SW 1271 (cell line): ENCODE results near the gene KBTBD12.

Source experiments
- DNase-seq, 2 experiments: peaks; one replicate each; lab custom pipeline; 2025; lab: John Stamatoyannopoulos, UW

KBTBD12 gene

DNA sequence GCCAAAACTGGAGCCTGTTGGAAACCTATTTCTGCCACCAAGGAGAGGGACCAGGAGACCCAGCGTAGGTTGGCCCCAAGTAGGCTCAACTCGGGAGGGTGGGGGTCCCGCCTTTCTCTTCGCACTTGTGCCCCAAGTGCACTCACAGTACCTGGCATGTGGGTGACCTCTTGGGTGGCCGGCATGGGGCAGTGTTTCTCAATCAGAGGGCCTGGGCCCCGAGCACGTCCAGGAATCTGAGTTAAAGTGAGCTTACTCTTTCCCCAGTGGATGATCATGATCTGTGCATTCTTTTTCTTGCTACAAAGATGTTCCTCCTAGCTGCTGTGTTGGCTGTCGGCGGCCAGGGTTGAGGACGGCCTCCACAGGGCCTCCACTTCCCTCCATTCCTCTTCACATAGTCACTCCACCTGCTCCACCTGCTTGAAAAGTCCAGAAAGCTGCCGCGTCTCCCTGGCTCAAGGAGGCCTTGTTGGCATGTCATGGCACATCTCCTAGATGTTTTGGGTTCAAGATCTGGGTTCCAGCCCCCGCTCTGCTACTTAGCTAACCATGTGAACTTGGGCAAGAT, 70.7 kb downstream of the KBTBD12 start:
- no peak for DNase-seq

DNA sequence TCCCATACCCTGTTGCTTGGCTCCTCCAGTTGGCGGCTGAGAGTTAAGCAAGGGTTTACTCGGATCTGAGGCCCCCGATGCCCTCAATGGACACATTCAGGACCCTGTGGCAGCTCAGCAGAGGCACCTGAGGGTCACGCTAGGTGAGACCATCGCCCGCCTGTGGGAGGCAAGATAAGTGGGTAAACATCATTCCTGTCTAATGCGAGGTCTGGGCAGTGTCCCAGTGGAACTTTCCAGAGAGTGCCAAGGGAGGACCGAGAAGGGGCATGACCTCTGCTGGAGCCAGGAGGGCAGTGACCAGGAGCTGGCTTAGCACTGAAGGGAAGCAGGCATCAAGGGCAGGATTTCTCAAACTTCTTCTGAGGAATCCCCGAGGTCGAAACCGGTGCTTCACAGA, 71.8 kb downstream of the KBTBD12 start:
- no peak for DNase-seq

DNA sequence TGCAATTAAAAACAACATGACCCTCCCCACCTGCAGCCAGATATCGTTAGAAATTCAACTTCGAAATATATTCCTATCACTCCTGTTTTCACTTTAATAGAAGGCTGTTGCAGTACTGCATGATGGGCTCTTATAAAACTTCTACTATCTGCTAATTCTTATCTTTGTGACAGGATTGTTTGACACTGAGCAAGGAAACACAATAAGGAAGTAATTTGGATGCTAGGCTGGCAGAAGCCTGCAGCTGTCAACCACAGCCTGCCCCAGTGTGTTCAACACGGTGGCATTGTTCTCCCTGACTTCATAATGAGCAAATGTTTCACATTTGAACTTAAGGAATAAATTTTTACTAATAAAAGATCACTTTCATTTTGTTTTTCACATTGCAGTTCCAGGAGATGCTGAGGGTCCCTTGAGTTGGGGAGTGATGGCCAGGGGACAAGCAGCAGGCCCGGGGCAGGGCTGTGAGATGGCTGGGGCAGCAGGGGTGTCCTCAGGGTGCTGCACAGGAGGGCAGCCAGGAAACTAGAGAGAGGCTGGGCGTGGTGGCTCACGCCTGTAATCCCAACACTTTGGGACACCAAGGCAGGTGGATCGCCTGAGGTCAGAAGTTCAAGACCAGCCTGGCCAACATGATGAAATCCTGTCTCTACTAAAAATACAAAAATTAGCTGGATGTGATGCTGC, 72.4 kb downstream of the KBTBD12 start:
- DNase-seq, result no peak

DNA sequence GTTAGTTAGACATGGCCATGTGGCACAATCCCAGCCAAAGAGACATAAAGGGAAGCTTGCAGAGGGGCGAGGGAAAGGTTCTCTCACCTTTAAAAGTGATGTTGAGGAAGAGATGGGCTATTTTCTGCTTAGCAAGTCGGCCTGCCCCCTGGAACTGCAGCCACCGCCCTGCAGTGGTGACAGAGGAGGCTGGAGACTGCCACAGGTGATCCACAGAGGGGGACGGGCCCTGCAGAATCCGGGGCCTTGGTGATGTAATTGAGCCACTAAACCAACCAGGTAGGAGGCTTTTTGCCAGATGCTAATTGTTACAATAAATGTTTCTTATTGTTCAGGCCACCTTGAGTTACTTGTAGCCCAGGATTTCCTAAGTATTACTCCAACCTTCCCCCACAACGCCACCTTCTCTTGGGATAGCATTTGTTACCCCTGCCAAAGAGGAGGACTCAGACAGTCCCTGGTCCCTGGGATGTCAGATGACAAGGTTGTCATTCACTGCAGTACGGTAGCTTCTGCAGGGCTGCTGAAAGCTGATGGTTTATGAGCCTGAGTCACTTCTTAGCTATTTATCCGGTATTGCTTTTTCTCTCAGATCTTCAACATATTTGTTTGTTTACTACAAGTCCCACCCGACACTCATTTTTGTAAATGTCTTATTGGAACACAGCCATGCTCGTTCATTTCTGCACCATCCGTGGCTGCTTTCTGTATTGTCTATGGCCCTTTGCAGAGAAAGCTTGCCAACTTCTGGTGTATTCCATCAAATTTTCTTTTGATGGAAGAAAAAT, 73.9 kb downstream of the KBTBD12 start:
- no peak for DNase-seq

DNA sequence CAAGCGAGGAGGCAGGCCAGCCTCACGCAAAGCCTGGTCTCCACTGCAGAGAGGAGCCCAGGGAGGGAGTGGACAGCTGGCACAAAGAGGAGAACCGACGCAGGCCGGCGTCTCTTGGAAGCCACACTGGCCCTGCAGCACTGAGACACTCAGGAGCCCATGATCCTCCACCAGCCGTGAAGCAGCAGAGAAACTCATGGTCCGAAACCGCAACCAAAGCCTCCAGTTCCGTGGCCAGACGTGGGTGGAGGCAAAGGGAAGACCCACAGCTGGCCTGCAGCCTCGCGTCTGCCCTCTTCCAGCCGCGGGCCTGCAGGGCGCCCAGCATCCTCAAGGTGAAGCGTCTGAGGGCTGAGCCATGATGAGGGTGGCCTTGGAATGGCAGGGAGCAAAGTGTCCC, 75.0 kb downstream of the KBTBD12 start:
- no peak for DNase-seq

DNA sequence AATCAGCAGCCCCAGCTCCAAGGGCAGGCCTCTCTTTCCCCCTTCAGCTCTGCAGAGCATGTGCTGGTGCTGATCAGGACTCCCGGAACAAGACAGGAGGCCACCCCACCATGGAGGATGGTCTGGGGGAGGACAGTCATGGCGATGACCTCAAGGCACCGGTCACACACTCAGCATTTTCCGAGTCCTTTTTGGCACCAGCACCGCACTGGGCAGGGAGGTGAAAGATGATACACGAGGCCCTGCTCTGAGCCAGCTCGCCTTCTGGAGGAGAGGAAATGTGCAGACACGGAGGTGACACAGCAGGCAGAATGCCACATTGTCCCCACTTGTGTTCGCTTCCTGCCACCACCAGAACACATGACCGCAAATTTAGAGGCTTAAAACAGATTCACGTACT, 75.4 kb downstream of the KBTBD12 start:
- DNase-seq, result no peak

DNA sequence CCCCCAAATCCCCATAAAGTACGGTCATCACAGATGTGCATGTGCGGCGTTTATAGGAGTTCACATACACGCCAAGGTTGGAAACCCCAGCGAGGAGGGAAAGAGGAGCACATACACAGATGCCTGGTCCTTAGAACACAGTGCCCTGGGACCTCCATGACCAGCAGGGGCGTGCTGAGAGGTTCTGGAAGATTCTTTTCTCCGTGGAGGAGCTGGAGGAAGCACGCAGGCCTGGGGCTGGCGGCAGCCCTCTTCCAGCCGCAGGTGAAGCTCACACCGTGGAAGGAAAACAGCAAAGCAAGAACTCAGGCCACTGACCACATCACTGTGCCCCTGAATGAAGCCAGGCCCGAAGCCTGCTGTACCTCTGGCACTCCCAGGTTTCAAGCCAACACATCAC, 76.2 kb downstream of the KBTBD12 start:
- no peak for DNase-seq

DNA sequence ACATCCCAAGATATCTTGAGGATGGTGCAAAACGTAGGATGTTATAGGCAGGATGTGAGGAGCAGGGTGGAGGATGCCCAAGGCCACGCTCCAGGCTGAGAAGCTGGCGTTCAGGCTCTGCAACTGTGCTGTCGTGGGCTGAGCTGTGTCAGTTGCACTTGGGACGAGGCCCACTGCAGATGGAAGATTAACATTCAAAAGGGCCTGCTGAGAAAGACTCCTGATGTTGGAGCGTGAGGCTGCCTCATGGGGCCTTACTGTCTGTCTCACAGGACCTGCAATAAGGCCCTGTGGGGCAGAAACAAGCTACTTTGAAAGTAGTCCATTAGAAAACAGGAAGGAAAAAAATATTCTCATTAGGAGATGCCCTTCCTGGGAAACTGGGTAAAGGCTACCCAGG, 76.6 kb downstream of the KBTBD12 start:
- DNase-seq, result no peak

DNA sequence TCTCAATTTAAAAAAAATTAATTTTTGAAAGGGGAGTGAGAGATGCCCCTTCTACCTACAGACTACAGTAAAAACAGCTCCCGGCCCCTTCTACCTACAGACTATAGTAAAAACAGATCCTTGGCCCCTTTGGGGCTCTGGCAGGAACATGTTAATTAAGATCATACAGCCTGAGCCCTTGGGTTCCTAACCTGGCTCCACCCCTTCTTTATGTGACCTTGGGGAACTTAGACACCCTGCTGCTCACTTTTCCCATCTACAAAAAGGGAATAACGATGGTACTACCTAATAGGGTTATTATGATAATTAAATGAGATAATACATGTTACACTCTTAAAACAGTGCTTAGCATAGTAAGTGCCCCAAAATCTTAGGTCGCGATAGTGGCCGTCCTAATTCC, 77.1 kb downstream of the KBTBD12 start:
- no peak for DNase-seq

DNA sequence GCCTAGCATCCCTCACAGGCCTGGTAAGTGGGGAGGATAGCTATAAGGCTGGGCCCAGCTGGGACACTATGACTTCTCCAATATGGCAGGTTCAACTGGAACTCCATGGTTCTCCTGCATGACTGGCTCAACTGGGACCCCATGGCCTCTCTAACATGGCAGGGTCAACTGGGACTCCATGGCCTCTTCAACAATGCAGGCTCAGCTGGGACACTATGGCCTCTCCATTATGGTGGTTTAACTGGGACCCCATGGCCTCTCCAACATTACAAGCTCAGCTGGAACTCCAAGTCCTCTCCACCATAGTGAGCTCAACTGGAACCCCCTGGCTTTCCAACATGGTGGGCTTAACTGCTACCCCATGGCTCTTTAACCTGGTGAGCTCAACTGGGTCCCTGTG, 79.0 kb downstream of the KBTBD12 start:
- DNase-seq, result no peak

DNA sequence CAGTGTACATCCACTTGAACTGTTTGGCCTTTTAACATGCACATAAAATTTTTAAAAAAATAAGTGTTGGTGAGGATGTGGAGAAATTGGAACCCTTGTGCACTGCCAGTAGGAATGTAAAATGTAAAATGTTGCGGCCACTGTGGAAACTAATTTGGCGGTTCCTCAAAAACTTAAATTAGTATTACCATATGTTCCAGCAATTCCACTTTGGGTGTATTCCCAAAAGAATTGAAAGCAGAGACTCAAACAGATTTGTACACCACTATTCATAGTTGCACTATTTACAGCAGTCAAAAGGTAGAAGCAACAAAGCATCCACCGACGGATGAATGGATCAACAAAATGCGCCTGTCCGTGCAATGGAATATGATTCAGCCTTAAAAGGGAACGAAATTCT, 82.0 kb downstream of the KBTBD12 start:
- no peak for DNase-seq

DNA sequence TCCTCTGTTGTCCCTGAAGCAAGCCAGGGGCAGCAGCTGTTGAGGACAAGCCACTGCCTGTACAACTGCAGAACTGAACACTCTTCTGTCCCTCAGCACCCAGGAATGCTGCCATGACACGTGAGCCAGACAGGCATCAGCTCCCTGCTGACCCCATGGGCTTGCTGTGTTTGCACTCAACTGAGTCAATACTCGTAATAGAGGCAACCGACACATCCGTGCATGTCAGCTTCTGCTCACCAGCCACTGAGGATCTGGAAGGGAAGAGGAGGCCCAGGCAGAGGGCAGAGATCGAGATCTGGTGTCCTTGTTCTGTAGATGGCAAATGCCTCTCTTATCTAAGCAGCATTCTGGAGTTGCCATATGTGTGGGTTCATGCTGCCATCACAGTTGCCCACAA, 82.9 kb downstream of the KBTBD12 start:
- DNase-seq, result no peak

DNA sequence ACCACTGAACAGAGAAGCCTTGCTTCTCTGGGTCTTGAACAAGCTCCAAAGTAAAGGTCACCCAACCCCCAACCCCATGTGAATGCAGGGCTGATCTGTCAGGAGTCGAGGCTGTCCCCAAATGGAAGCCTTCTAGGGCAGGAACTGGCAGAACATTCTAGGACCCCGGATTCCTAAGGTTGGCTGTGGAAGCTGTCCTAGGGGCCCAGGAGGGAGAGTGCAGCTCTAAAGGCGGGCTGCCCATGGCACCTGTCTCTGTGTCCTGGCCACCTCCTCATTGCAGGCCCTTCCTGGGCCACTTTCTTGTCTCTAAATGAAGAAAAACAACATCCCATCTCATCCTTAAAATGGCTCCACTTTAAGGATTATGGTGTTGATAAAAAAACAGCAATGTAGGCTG, 83.6 kb downstream of the KBTBD12 start:
- no peak for DNase-seq

DNA sequence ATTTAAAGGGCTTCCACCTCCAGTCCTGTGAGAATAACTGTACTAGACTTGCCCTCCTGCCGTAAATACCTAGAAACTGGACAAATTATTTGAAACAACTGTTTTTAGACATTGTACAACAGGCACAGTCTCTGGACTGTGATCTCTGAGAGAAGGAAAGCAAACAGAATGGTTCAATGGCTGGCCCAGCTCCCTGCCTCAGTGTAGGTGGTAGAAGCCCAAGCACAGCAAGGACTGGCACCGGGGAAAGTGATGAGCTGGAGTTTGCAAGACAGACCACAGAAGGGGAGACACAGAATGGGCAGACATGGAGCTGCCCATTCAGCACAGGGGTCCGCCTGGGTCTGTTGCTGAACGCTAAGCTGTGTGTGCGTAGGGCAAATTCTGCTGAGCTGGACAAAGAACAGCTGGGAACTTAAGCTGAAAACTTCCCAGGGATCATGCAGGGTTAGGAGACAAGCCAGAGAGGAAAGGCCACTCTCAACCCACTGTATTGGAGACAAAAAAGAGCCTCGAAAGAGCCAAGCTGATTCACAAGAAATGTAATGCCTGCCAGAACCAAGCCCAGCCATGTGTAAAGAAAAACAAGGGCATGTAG, 84.6 kb downstream of the KBTBD12 start:
- DNase-seq, result no peak

DNA sequence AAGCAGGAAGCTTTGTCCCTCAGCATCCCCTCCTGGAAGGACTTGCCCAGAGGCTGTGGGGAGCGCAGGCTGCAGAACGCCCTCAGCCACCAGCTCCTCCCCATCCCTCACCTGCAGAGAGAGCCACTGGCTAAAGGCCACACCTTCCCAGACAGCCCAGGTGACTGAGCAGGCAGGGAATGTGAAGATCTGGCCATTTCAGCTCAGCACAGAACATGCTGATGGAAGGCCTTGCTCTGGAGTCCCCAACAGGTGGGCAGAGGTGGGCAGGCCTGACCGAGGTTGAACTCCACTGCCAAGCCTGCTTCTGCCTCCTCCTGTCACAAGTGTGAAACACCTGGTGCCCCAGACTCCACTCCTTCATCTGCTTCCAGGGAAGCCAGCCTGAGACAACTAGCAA, 86.5 kb downstream of the KBTBD12 start:
- DNase-seq, result no peak

DNA sequence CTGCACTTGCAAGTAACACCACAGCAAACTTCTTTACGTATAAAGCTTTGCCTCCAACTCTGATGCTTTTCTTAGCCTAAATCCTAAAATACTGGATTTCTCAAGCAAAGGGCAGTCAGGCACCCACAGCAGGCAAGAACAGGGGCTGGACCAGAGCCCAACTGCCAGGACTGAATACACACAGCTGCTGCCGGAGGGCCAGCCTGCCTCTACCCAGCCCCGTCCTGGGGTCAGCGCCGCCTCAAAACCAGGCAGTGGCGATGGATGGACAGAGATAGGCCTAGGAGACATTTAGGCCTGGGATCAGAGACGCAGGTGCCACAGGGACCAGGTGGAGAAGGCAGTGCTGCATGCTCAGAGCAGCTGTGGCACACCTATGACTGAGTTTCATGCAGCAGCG, 89.6 kb downstream of the KBTBD12 start:
- DNase-seq, result no peak

DNA sequence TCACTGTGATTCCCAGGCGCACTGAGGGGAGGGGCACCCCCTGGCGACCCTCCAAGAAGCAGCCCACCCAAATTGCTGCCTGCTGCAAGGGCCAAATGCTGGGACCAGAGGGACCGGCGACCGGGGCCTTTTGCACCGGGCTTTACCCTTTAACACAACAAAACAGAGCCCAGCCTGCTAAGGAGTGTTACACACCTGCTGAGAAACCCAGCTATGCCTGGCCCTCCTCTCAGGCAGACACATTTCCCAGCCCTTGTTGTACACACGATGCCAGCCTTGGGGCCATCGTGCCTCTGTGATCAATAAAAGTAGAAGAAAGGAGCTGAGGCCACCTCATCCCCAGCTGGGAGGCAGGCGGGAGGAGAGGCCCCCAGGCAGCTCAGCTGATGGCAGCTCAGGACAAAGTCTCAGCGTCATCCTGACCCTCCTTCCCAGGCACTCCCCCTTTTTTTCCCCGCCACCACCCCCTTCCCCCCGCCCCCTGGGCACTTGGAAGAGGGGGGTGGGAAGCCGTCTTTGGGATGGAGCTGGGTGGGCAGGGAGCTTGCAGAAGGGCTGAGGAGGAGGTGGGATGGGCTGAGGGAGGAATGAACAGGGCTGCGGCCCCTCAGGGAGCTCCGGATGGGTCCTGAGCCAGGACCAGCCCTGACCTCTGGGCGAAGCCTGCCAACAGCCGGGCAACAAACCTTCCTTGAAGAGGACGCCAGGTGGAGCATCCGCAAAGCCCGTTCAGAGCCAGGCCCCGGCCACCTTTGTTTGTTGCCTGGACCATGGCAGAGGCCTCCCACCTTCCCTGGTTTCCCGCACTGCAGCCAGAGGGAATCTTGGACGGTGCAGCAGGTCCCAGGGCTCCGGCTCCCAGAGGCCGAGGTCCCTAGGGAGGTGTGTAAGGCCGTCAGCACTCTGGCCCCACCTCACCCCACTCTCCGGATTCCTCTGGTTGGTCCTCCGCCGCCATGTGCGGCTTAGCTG, 91.3 kb downstream of the KBTBD12 start:
- DNase-seq, result no peak

DNA sequence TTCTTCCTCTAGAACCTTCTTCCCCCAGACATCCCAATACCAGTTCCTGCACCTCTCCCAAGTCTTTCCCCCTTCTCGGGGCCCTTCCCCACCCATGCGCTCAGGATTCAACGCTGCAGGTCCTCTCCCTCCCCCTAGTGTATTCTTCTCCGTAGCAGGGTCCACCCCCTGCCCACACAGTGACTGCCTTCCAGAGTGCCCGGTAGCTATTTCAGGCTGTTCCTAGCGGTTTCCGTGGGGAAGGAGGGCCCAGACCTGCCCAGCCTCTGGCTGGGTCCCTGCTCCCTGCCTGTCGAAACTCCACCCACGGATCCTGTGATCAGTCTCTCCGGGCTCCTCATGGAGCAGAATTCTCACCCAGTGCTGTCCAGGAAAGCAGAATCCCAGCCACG, 92.0 kb downstream of the KBTBD12 start:
- DNase-seq, result no peak

DNA sequence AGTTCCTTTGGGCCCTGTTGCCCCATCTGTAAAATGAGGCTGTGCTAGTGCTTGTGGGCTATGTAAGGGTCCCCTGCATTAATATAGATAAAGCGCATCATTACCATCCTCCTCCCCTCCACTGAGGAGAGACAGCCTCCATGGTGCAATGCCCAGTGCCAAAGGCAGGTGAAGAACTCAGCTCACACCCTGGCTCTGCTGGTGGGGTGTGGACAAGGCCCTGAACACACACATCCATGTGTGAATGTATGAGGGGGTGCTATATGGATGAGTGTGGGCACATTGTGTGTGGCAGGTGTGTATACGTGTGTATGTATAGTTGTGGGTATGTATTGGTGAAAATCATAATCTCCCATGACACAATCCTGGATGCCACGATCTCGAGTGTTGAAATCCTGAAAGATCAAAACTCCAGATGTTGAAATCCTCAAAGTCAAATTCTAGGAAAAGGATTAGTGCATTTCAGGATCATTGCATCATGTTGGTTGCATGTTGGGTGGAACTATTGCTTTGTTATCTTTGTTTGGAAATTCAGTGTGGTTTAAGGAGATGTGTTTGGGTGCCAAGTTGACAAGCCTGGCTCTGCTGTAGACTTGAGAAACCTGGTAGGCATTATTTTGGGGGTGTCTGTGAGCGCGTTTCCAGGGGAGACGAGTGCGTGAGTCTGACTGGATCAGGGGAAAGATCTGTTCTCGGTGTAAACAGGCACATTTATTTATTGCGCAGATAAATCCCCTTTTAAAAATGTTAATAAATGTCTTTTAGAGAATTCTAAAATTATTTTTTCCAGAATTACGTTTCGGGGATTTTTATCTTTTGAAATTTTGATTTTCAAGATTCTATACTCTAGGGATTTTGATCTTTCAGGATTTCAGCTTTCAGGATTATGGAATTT, 95.2 kb downstream of the KBTBD12 start:
- no peak for DNase-seq

DNA sequence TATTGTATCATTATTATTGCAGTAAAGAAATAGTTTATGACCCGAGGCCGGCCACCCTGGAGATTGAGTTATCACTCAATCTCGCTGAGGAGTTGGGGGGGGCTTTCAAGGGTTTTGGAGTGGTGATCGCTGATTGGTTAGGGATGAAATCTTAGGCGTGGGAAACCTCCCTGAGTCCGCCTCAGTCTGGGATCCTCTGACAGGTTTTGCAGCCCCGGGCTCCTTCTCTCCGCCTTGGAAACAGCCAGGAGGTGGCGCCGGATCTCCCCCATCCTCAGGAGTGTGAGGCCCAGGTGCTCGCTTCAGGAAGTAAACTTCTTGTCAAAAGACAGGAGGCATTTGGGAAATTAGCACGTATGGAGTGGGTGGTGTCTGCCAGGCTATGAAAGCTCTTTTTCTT, 96.1 kb downstream of the KBTBD12 start:
- DNase-seq, result no peak

DNA sequence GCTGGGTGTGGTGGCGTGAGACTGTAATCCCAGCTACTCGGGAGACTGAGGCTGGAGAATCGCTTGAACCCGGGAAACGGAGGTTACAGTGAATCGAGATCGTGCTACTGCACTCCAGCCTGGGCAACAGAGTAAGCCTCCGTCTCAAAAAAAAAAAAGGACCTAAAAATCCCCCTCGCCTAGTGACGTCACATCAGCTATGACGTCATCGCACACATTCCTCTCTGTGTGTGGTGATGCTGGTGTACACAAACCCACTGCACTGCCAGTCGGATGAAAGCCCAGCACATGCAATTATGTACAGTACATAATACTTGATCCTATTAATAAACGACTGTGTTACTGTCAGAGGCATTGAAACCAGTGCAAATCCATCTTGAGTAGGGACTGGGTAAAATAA, 97.0 kb downstream of the KBTBD12 start:
- no peak for DNase-seq
